OCI-LY3 (cell line): ENCODE measurements around the gene TAF3.

Experiments
- CTCF ChIP-seq: fragments of 200-600, 300-600 bp; sonication (generic); IDR thresholded peaks from 2 replicates; pipeline ENCODE4 v1.5.1; 2014; ENCODE audit warnings: antibody characterized with exemption, low read length, low read depth
- EZH2phosphoT487 ChIP-seq: fragments of 200-600 bp; shearing (Covaris generic); IDR thresholded peaks from 2 replicates; pipeline ENCODE4 v1.6.1; 2018; ENCODE audit warnings: antibody characterized with exemption, mixed run types, low read depth

GRCh38 chr10:7826971-7827370 lies 8.7 kb downstream of the TAF3 start:
- TF ChIP-seq CTCF (no peak), EZH2phosphoT487 (no peak)
